HuH-7.5 (cell line): ENCODE data around the gene PRDM16.

ENCODE experiments used
- DNase-seq: peaks from one replicate; pipeline ENCODE4 v3.0.0; 2011; ENCODE audit warnings: low spot score

Gene PRDM16

GRCh38 chr1:3262681-3263286 lies 193.8 kb downstream of the PRDM16 start:
- DNase-seq, result no peak

- DNase-seq, result no peak
Observed at GRCh38 chr1:3263790-3264189, 194.8 kb downstream of the PRDM16 start.

DNA sequence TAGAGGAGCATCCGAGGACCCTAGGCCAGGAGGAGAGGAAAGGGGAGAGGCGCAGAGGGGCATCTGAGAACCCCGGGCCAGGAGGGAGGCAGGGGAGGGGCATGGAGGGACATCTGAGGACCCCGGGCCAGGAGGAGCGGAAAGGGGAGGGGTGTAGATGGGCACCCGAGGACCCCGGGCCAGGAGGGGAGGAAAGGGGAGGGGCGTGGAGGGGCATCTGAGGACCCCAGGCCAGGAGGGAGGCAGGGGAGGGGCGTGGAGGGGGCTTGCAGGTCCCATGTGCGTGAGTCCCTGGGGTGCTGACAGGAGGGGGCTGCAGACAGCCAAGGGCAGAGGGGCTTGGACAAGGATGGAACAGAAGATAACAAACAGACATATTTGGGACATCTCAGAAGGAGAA lies 195.5 kb downstream of the PRDM16 start:
- no peak for DNase-seq

DNA sequence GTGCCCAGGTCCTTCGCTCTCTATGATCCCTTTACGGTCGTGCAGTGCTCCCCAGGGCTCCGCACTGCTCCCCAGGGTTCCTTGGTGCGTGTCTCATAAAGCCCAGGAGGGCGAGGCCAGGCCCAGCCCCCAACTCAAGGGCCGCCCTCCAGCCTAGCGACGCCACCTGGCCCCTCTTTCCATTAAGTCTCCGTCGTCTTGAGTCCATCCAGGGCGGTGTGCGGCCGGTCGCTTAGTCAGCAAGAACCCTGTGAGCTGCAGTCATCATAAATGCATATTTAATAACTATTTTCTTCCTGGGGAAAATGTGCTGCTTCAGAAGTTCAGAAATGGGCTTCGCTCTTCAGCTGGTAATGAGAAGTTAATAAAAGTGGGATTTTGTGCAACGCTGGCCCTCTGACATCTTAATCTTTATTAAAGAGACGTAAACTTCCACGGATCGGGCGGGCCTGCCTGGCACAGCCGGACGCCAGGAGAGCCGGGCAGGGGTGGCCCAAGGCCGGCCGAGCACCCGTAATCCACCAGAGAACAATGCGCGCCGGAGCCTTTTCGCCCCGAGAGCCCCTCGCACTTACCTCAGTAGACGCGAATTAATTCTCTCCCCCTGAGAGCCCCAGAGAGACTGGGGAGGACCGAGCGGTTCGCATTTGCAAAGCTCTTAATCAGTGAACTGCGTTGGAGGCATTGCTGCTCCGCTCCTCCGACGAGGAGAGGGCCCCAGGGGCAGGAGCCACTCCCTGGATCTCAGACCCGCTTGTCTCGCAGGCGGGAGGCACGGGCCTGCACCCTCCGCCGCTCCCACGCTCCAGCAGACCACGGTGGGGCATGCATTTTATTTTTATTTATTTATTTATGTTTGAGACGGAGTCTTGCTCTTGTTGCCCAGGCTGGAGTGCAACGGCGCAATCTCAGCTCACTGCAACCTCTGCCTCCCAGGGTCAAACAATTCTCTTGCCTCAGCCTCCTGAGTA lies 197.1 kb downstream of the PRDM16 start:
- no peak for DNase-seq

GRCh38 chr1:3266870-3267549 lies 198.0 kb downstream of the PRDM16 start:
- DNase-seq, result no peak

GRCh38 chr1:3267550-3268270 lies 198.7 kb downstream of the PRDM16 start:
- no peak for DNase-seq

DNA sequence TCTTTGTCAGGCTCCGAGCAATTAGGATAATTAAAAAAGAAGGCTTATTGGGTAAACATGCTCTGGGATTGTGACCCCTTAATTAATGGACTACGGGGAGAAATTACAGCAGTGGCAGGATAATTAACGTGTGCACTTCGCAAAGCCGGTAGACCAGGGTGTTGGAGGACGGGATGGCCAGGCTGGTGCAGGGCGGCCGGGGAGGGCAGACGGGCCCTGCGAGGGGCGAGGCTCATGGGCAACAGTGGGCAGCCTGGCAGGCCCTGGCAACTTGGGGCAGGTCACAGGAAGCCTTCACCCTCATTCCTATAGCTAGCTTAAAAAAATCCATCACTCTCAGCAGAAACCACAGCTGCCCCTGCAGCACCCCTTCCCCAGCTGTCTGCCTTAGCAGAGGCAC lies 199.3 kb downstream of the PRDM16 start:
- DNase-seq, result no peak

DNA sequence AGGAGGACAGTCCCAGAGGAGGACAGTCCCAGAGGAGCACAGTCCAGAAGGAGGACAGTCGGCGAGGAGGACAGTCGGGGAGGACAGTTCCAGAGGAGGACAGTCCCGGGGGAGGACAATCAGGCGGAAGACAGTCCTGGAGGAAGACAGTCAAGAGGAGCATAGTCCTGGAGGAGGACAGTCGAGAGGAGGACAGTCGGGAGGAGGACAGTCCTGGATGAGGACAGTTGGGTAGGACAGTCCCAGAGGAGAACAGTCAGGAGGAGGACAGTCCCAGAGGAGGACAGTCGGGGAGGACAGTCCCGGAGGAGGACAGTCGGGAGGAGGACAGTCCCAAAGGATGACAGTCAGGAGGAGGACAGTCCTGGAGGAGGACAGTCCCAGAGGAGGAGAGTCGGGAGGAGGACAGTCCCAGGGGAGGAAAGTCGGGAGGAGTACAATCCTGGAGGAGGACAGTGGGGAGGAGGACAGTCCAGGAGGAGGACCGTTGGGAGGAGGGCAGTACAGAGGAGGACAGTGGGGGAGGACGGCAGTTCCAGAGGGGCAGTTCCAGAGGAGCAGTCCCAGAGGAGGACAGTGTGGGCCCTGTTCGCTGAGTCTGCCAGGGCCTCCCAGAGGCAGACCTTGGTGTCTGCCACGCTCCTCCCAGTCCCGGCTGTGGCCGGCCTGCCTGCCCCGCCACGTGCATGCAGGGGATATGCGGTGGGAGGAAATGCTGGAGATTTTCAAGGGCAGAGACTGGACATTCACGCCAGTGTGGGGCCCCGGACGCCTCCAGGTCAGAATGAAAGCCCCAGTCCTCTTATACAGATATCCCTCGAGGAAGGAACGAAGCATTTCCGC lies 201.6 kb downstream of the PRDM16 start:
- DNase-seq, result no peak

GRCh38 chr1:3271866-3272265 lies 202.9 kb downstream of the PRDM16 start:
- no peak for DNase-seq

DNA sequence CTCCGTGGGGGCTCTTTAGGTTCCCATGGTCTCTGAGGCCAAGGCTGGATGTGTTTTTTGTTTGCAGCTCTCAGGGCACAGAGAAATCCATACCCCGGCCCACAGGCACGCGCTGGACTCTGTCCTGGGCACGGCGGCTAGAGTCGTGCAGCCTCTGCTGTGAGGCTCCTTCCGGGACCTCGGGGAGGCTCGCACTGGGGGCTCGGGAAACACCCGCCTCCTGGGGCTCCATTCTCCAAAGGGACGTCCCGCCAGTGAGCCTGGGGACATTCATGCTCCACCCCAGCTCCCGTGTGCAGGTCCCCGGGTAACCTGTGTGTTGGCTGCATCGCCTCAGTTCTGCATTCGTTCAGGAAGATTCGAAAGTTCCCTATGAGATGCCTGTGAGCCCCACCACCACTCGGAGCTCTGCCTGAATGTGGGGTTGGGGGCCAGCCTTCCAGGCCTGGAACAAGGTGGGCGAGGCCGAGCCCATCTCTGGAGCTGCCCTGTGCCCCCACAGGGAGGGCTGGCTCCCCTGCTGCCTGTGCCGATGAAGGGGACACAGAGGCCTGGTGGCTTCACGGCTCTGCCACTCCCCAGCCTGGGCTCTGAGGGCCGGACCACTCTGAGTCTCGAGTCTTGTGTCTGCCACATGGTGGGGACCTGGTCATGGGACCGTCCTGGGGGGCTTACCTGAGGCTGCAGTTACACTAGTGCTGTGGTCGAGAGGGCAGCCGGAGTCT lies 203.5 kb downstream of the PRDM16 start:
- no peak for DNase-seq

- DNase-seq, result no peak
Observed at GRCh38 chr1:3273447-3273846, 204.4 kb downstream of the PRDM16 start.

DNA sequence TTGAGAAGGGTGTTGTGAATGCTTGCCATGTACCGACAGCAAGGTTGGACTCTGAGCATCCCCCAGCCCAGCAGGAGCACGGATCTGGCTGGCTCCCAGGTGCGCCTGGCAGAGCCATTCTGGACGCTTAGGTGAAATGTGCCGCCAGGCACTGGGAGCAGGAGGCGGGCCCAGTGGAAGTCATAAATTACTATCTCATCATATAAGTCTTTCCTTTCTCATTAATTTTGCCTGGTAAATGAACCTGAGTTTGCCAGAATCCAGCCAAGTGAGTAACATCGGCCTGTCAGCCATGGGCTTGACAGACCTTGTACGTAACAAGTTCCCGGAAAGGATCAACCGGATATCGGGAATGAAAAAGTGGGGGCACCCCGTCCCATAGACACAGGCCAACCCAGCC lies 206.0 kb downstream of the PRDM16 start:
- no peak for DNase-seq

DNA sequence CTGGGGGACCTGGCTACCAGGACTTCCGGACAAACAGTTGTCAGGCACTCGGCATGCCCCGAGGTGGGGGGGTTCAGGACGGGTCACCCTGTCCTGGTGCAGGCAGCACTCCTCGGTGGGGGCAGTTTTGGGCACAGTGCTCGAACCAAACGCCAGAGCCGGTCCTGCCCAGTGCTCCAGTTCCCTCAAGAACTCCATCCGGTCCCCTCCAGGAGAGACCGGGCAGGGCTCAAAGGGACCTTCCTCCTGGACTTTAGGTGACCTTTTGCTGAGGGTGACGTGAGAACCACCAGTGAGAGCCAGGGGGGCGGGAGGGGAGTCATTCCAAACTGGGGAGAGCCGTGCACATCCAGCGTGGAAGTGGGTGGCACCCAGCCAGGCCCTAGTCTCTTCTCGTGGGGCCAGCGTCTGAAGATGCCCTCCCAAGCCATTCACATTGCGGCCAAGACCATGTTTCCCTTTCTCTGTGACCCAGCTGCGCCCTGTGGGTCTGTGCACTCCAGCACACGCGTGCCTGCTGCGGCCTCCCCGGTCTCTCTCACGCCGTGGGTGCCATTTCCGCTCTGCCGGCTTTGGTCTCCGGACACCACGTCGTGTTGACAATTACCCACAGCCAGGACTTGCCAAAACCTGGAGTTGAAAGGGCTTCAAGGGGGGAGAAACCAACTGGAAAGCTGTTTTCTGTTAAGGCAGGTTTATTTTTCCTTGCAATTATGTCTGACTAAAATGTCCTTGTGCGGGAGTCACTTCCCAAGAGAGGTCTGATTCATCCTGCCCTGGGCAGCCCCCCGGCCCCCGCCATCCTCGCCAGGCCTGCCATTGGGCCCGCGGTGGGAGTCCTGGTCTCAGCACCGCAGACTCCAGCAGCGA lies 206.7 kb downstream of the PRDM16 start:
- DNase-seq, result no peak

DNA sequence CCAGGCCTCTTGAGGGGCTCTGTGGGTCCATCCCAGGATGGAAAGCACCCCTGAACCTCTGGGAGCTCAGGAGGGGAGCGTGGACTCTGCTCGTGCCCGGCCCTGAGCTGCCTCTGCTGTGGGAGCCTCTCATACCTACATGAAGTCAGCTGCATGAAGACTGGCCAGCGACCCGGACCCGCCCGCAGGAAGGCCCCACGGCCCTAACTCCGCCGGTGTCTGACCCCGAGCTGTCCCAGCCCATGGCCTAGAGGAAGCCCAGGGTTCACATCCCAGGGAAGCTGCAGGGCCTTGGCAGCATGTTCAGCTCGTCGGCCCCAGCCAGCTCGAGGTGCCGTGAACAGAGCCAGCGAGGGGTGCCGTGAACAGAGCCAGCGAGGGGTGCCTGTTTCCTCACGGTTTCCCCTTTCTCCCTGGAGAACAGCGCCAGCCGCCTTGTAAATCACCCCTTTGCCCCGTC lies 207.4 kb downstream of the PRDM16 start:
- no peak for DNase-seq

DNA sequence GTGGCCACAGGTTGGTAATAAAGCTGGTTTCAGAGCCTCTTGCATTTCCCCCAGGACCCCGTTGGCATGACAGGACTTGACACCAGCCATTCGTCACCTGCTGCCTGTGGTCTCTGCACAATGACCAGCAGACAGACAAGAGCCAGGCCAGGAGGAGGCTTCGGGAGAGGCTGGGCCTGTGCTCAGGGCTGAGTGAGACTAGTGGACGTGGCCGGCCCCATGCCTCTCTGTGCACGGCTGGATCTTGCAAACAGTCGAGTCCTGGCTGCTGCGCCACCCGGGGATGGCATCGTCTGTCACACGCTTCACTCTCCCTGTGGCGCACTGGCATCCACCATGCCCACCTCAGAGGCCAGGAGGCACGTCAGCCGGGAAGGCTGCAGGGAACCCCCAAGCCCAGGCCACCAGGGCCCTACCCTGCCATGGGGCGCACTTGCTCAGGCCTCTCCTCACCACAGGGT lies 208.0 kb downstream of the PRDM16 start:
- DNase-seq, result no peak

GRCh38 chr1:3277623-3278022 lies 208.6 kb downstream of the PRDM16 start:
- no peak for DNase-seq

DNA sequence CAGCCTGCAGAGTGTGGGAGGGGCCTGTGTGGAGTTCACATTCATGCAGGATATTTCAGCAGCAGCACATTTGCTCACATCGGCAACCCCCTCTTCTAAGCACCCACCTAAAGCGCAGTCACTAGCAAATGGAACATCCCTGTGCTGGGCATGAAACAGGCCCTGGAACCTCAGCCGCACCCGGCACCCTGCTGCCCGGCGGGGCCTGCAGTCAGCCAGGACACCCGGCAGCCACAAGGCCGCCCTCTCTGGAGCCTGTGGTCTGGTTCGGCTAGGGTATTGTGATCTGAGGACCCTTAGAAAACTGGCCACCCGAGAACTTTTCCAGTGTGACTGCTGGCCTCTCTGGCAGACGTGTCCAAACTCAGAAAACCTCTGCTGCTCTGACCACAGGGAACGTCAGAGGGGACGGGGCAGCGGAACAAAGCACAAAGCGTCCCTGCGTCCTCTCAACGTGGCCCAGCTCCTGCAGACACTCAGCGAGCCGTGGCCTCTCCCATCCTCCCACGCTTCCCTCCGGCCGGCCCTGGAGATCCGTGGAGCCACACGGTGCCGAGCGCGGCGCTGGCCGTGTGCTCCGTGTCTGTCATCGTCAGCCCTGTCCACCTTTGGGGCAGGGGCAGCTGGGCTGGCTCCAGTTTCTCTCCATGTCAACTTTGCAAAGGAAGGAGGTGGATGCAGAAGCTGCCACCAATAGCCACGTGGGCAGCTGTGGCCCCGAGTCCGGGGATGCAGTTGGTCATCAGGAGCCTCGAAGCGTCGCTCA lies 209.6 kb downstream of the PRDM16 start:
- no peak for DNase-seq

GRCh38 chr1:3279182-3279470 lies 210.1 kb downstream of the PRDM16 start:
- DNase-seq, result no peak

- no peak for DNase-seq
Observed at GRCh38 chr1:3281735-3282134, 212.7 kb downstream of the PRDM16 start.
